HG03045 (cell line): ENCODE data around the gene PCYT1A.
A peak's percentile ranks its signal among the peaks of the same experiment; 100 is the strongest.
"Not testable (repeated sequence)": the region's sequence is repeated elsewhere in the genome, so short reads cannot be mapped to it uniquely, and the experiment has no call there.

Experiments used
- ATAC-seq: cut with Tn5 transposase; IDR thresholded peaks from one replicate; pipeline ENCODE4 v1.9.1; 2021; ENCODE audit warnings: mild to moderate bottlenecking, moderate library complexity; ENCODE audit not compliant: unreplicated experiment

Gene PCYT1A

GRCh38 chr3:196287440-196288140 is at the start of gene PCYT1A:
PCYT1A (minus strand) TSS chr3:196287726; CDS start chr3:196270531, 17,195 bp downstream.
- peak; percentile 81 for ATAC-seq

GRCh38 chr3:196336319-196337145 is 49.0 kb upstream of the PCYT1A start:
- no peak for ATAC-seq

- ATAC-seq, result no peak
These were observed 48.0 kb upstream of the PCYT1A start for GRCh38 chr3:196335503-196335948.

GRCh38 chr3:196334982-196335381 is 47.5 kb upstream of the PCYT1A start:
- no peak for ATAC-seq

GRCh38 chr3:196332168-196332567 is 44.6 kb upstream of the PCYT1A start:
- no peak for ATAC-seq

- ATAC-seq, result no peak
These were observed 39.9 kb upstream of the PCYT1A start for GRCh38 chr3:196327405-196327804.

- no peak for ATAC-seq
These were observed 39.4 kb upstream of the PCYT1A start for GRCh38 chr3:196326936-196327335.

GRCh38 chr3:196323691-196324090 is 36.2 kb upstream of the PCYT1A start:
- no peak for ATAC-seq

- no peak for ATAC-seq
These were observed 35.5 kb upstream of the PCYT1A start for GRCh38 chr3:196323016-196323415.

- no peak for ATAC-seq
These were observed 33.6 kb upstream of the PCYT1A start for GRCh38 chr3:196321162-196321561.

- ATAC-seq, result no peak
These were observed 32.6 kb upstream of the PCYT1A start for GRCh38 chr3:196320137-196320536.

- ATAC-seq, result peak; percentile 84
These were observed 30.4 kb upstream of the PCYT1A start, which contains the start of gene DYNLT2B for GRCh38 chr3:196317687-196318467. DYNLT2B (minus strand) TSS chr3:196318240; CDS start chr3:196318152, 88 bp downstream.

- ATAC-seq, result not testable (repeated sequence)
These were observed 29.5 kb upstream of the PCYT1A start for GRCh38 chr3:196316799-196317686.

GRCh38 chr3:196315821-196316220 is 28.3 kb upstream of the PCYT1A start:
- ATAC-seq, result no peak

GRCh38 chr3:196314597-196314996 is 27.1 kb upstream of the PCYT1A start:
- no peak for ATAC-seq

- not testable (repeated sequence) for ATAC-seq
These were observed 26.6 kb upstream of the PCYT1A start for GRCh38 chr3:196314086-196314485.

GRCh38 chr3:196302960-196303359 is 15.4 kb upstream of the PCYT1A start:
- not testable (repeated sequence) for ATAC-seq

GRCh38 chr3:196302551-196302950 is 15.0 kb upstream of the PCYT1A start:
- ATAC-seq, result not testable (repeated sequence)

- no peak for ATAC-seq
These were observed 11.0 kb upstream of the PCYT1A start for GRCh38 chr3:196298521-196298920.

GRCh38 chr3:196292286-196292923 is 4.9 kb upstream of the PCYT1A start:
- ATAC-seq, result no peak
